ENCODE data around the gene PPFIA4. TPM values are rescaled to one million over a fixed set of nuclear protein-coding genes. Genes with fewer than 3 reads are reported as not detected.

Gene PPFIA4
- total and polyA plus RNA-seq, 9 of the 15 experiments (the other 6 are each of a cell fraction or from before 2014, with no cell fraction given): 0.07 to 12.0 (median 0.70) TPM

- no peaks in the 10 kb centered on the region for H3K36me3 ChIP-seq (ENCODE audit: control insufficient read depth, insufficient read depth, low read length)
- intact Hi-C loops (cut with micrococcal nuclease) (no loop called here), in situ Hi-C loops (cut with MboI) (no loop called here)
- H3K4me3 ChIP-seq: no peak overlapping the region
- no peaks in the 10 kb centered on the region for H3K79me2 ChIP-seq (ENCODE audit: control insufficient read depth, insufficient read depth, low read length)
- H3K9me3 ChIP-seq (replicated peaks; ENCODE audit: control insufficient read depth, insufficient read depth, low read depth, low read length): no peaks in the 10 kb centered on the region
- ATAC-seq (no peak), FAIRE-seq (no peak), DNase-seq (ENCODE audit: extremely low read depth in 1 of 4, low spot score in 3 of 4) (no peak)
- TF ChIP-seq PTBP1 (IDR thresholded peaks at IDR 0.05; ENCODE audit: low read depth, low read length) (no peak), ZNF766 (CRISPR knock-in tag; conservative IDR thresholded peaks at IDR 0.05) (no peak), PHTF2 (CRISPR knock-in tag; IDR thresholded peaks at IDR 0.05) (no peak), ZNF695 (CRISPR knock-in tag; IDR thresholded peaks at IDR 0.05) (no peak), KLF13 (tag; IDR thresholded peaks at IDR 0.05; ENCODE audit: borderline replicate concordance, low read depth) (no peak), ILF3 (IDR thresholded peaks at IDR 0.05; ENCODE audit: borderline replicate concordance) (no peak), TBL1XR1 (IDR thresholded peaks at IDR 0.05; ENCODE audit: low read length in 2 of 2) (no peak), NFRKB (IDR thresholded peaks at IDR 0.05; ENCODE audit: low read depth) (no peak), SRSF3 (IDR thresholded peaks at IDR 0.05; ENCODE audit: insufficient read depth, low read length) (no peak), BDP1 (IDR thresholded peaks at IDR 0.05; ENCODE audit: insufficient read depth, insufficient read length) (no peak), C11orf30 (IDR thresholded peaks at IDR 0.05; ENCODE audit: low read depth) (no peak), NR2C2 (CRISPR knock-in tag; IDR thresholded peaks at IDR 0.05) (no peak), NR2C2 (tag; IDR thresholded peaks at IDR 0.05) (no peak), SAP30 (IDR thresholded peaks at IDR 0.05; ENCODE audit: borderline replicate concordance, insufficient read depth, low read depth, low read length, poor library complexity, severe bottlenecking) (no peak)
- no peak overlapping the region for H2AFZ ChIP-seq (ENCODE audit: low read depth, low read length)
- H3K4me2 ChIP-seq (ENCODE audit: insufficient read depth, low read length): no peak overlapping the region
- 2% methylated on average over 3 of the region's 3 CpGs for WGBS (ENCODE audit: insufficient coverage, low coverage, missing lambda C conversion rate)
- H3K9ac ChIP-seq (ENCODE audit: insufficient read depth in 1 of 2, low read depth in 2 of 2, low read length in 2 of 2): no peak overlapping the region
- no peak overlapping the region for H3K27ac ChIP-seq (ENCODE audit: extremely low read depth, low read depth, low read length)
- H3K27me3 ChIP-seq (ENCODE audit: control insufficient read depth in 2 of 2, insufficient read depth in 2 of 2, low read length in 2 of 2): peaks cover 42 to 76% of the 10 kb centered on the region in 2 experiments
- POLR2A ChIA-PET: interaction anchor here (1.2 to 2.2 kb wide), 5 partner anchors 9 to 41 kb away, joined by 3 to 12 read pairs (median 6); partner anchors contain the start of gene MYOG
- no peaks in the 10 kb centered on the region for H3K9me1 ChIP-seq (ENCODE audit: control insufficient read depth, insufficient read depth, low read length)
- BruUV-seq (replicated peaks): no TSS peak
- CTCF ChIA-PET (ENCODE audit: low intra/inter-chr PET ratio): no interaction called here
- no peaks in the 10 kb centered on the region; the same call in 1 of the 2 replicates for H4K20me1 ChIP-seq (replicated peaks; ENCODE audit: control insufficient read depth, insufficient read depth, low read length)
- H3K4me1 ChIP-seq (replicated peaks in 1 of 2; ENCODE audit: control insufficient read depth in 2 of 2, insufficient read depth in 2 of 2, low read length in 2 of 2): peaks cover 0 to 10% of the 10 kb centered on the region in 2 experiments; a peak in 2 of 5 replicates
Observed at GRCh38 chr1:203077367-203077766, 51.1 kb downstream of the PPFIA4 start.
